WERI-Rb-1 (cell line): ENCODE measurements around the gene CASP10.

ENCODE experiments used
- DNase-seq: peaks from one replicate; pipeline ENCODE4 v3.0.0-alpha.2; 2020
- H3K27ac ChIP-seq: fragments of 250-450 bp; sonication (Bioruptor Pico); 2 replicates; pipeline ENCODE4 v1.5.1; 2020; ENCODE audit warnings: mild to moderate bottlenecking, moderate library complexity
- H3K27me3 ChIP-seq: fragments of 250-450 bp; sonication (Bioruptor Pico); 2 replicates; pipeline ENCODE4 v1.5.1; 2021; ENCODE audit warnings: mild to moderate bottlenecking, low read depth, moderate library complexity; ENCODE audit not compliant: insufficient read depth, severe bottlenecking
- H3K36me3 ChIP-seq: fragments of 250-450 bp; sonication (Bioruptor Pico); 2 replicates; pipeline ENCODE4 v1.5.1; 2020; ENCODE audit warnings: mild to moderate bottlenecking, moderate library complexity
- H3K4me3 ChIP-seq: 2 replicates; pipeline ENCODE4 v1.5.1; 2011; ENCODE audit warnings: low read depth, mild to moderate bottlenecking, control low read depth, low read length
- H3K9me3 ChIP-seq: fragments of 250-450 bp; sonication (Bioruptor Pico); 2 replicates; pipeline ENCODE4 v1.5.1; 2021; ENCODE audit warnings: mild to moderate bottlenecking, moderate library complexity; ENCODE audit not compliant: severe bottlenecking
- TF ChIP-seq, protein P1 (sequence below): IDR thresholded peaks from 2 replicates; pipeline ENCODE4 v1.5.1; 2011; ENCODE audit warnings: low read depth, mild to moderate bottlenecking, control low read depth, inconsistent platforms, low read length

CASP10 gene

DNA sequence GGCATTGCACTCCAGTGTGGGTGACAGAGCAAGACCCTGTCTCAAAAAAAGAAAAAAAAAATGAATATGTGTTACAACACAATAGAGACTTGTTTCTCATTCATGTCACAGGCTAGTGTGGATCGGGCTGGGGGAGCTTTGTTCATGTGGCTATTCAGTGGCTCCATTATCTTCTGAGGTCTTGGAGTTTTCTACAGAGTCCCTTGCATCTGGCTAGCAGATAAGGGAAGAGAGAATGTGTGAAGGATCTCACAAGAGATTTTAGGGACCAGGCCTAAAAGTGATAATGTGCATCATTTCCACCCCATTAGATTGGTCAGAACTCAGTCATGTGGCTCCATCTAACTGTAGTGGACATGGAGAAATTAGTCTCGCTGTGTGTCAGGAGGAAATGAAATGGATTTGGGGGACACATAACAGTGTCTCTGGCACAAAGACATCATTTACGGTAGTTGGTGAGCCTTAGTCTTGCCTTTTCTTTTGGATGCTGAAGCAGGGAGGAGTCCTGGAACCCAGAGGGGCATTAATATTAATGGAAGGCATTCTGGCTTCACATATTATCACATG, 32.4 kb upstream of the CASP10 start:
- TF ChIP-seq, protein P1, sequence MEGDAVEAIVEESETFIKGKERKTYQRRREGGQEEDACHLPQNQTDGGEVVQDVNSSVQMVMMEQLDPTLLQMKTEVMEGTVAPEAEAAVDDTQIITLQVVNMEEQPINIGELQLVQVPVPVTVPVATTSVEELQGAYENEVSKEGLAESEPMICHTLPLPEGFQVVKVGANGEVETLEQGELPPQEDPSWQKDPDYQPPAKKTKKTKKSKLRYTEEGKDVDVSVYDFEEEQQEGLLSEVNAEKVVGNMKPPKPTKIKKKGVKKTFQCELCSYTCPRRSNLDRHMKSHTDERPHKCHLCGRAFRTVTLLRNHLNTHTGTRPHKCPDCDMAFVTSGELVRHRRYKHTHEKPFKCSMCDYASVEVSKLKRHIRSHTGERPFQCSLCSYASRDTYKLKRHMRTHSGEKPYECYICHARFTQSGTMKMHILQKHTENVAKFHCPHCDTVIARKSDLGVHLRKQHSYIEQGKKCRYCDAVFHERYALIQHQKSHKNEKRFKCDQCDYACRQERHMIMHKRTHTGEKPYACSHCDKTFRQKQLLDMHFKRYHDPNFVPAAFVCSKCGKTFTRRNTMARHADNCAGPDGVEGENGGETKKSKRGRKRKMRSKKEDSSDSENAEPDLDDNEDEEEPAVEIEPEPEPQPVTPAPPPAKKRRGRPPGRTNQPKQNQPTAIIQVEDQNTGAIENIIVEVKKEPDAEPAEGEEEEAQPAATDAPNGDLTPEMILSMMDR = no peak
- no peaks in the 10 kb centered on the region for H3K36me3 ChIP-seq
- DNase-seq = no peak
- no peaks in the 10 kb centered on the region for H3K9me3 ChIP-seq
- no peak overlapping the region for H3K4me3 ChIP-seq
- H3K27ac ChIP-seq = no peak overlapping the region
- H3K27me3 ChIP-seq = no peaks in the 10 kb centered on the region

DNA sequence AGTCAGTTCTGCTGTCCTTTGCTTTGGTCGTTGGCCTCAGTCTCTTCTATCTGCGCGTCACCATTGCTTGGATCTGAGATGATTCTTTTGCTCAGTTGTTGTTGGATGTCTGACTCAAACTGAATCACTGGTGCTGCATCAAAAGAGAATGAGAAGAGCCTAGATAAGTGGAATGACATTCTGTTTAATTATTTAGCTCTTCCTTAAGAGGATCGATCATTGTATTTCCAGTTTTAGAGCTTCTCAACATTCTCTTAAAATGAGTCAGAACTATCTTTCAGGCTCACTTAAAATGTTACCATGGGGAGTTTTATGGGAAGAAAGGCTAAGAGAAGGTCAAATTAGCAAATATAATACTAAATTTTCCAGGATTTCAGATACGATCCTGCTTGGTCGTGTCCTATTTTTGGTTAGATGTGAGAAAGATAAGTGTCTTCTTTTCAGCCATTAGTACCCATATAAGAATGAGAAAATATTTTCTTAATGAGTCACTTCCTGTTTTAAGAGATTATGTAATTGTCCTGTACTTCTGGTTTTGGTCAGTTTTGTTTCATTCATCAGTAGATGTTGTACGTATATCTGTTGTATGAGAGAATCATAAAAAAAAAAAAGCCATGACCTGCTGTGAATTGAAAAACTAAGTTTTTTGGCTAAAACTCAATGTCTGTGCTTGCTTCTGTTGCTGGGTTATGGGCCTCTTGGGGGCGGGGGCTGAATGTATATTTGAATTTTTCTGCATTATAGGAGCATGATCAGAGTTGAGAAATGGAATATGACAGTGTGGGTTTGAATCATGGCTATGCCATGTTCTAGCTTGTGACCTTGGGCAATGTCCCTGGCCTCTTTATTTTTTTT, 31.6 kb upstream of the CASP10 start:
- DNase-seq = no peak
- Histone ChIP-seq H3K9me3 (no peaks in the 10 kb centered on the region), H3K27me3 (no peaks in the 10 kb centered on the region), H3K4me3 (no peak overlapping the region), H3K27ac (no peak overlapping the region), H3K36me3 (no peaks in the 10 kb centered on the region)
- TF ChIP-seq, protein P1 = no peak

DNA sequence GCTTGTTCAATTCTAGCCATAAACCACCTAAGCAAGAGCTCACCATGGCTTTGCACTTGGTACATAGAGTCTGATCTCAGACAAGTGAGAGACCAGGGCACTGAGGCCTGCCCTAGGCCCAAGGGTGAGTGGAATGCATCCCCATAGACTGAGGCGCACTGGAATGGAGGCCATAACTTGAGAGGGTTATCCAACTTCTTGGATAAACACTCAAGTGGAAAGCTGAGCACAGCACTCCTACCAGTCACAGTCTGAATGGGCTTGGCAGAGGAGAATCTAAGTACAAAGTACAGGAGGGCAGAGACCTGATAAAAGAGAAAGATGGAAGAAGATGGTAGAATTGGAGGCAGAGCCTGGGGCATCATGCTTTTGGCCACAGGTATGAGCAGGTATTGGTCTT, 30.4 kb upstream of the CASP10 start:
- no peaks in the 10 kb centered on the region for H3K27me3 ChIP-seq
- no peaks in the 10 kb centered on the region for H3K36me3 ChIP-seq
- no peak overlapping the region; the same call in 1 of the 2 replicates for H3K27ac ChIP-seq
- DNase-seq = no peak
- no peak overlapping the region for H3K4me3 ChIP-seq
- TF ChIP-seq, protein P1 = no peak
- no peaks in the 10 kb centered on the region for H3K9me3 ChIP-seq

DNA sequence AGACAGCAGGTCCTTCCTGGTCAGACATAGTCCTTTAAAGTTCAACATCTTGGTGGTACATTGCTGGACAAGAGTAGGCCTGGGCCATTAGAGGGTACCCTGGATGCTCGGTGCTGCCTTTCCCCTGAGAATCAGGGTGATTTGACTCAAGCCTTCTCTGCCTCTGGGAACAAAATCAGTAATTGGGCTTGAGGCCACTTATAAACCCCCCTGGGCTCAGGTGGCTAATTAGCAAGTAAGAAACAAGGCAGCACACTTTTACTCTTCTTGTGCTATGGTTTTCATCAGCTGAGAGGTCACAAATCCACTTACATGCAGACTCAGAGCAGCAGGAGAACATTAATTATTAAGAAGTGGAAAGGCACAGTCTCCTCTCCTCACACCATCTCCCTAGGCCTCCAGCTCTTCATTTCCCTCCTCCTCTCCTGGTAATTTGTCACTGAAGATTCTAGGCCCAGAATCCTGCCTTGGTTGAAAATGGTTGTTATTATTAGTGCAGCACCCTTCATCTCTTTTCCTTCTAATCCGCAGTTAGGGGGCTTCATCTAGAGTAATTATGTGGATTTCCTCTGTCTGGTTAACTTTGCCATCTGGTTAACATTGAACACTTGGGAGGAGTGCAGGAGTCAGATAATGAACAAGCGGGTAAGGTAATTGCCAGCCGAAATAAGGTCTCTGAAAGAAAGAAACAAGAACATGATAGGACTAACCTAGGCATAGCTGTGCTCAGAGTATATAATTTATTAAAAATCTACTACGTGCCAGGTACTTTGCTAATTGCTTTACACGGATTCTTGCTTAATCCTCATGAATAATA, 29.7 kb upstream of the CASP10 start:
- no peaks in the 10 kb centered on the region for H3K9me3 ChIP-seq
- no peak overlapping the region for H3K4me3 ChIP-seq
- TF ChIP-seq, protein P1 = no peak
- DNase-seq = no peak
- H3K27me3 ChIP-seq = no peaks in the 10 kb centered on the region
- peak overlapping the region; percentile 49 for H3K27ac ChIP-seq
- no peaks in the 10 kb centered on the region for H3K36me3 ChIP-seq

DNA sequence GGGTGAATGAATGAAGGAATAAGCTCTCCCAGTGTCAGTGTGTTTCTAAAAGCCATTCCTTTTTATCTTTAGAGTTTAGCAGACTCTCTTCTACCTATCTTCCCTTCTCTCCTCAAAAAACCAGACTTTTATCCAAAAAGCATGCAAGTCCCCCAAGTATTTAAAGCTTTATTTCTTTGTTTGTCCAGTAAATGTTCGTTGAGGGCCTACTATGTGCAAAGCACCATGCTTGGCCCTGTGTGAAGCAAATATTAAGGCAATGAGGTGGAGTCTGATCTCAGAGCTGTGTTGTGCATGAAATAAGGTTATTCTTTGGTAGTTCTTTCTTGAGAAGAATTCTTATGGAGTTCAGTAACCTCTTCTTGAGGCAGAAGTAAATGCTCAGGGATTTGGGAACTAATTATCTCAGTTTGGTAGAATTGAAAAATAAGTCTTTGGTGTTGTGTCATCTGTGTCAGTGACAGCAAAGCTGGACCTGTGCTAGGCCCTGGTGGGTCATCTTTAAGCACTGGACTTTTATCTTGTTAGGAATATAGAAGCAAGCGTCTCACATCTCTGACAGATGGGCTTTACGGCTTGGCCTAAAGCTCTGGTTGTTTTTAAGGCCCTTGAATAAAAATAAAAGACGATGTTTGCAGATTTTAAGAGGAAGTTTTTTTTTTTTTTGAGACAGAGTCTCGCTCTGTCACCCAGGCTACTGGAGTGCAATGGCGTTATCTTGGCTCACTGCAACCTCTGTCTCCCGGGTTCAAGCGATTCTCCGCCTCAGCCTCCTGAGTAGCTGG, 28.1 kb upstream of the CASP10 start:
- DNase-seq = no peak
- Histone ChIP-seq H3K27me3 (no peaks in the 10 kb centered on the region), H3K9me3 (no peaks in the 10 kb centered on the region), H3K27ac (no peak overlapping the region), H3K4me3 (no peak overlapping the region), H3K36me3 (no peaks in the 10 kb centered on the region)
- TF ChIP-seq, protein P1 = no peak
